ENCODE measurements around the gene LPIN1.
"Not testable (repeated sequence)": the region's sequence is repeated elsewhere in the genome, so short reads cannot be mapped to it uniquely, and the experiment has no call there.

Gene LPIN1

DNA sequence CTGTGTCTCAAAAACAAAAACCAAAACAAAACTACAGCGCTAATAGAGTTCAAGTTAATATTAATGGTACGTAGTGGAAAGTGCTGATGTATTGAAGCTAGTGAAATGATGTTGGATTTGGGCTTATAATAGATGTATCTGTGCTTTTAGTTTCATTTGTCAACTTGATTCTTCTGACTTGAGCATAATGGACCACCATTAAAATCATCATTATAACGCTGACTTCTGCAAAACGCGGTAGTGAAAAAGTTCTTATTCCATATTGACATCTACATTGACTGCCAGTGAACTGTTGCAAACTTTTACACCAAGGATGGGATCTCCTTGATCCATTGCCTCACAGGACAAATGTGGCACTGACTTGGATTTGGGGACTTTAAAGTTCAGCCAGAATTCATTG lies 85.0 kb downstream of the LPIN1 start:
- no peak for DNase-seq

DNA sequence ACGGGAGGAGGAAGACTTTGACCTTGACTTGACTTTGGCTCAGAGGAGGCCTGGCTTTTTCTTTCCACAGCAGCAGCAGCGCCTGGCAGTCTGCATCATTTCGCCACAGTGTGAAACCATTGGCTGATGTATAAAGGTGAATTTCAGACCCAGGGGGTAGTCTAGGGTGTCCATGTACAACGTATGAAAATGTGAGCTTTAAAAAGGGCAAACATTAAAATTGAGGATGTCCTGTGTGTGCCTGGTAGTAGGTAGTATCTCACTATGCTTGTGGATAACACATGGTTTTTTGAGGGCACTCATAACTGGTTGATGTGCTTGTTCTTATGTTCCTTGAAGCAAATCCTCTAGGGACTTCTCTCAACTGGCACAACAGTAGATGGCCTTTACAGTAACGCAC lies 86.1 kb downstream of the LPIN1 start:
- no peak for DNase-seq

DNA sequence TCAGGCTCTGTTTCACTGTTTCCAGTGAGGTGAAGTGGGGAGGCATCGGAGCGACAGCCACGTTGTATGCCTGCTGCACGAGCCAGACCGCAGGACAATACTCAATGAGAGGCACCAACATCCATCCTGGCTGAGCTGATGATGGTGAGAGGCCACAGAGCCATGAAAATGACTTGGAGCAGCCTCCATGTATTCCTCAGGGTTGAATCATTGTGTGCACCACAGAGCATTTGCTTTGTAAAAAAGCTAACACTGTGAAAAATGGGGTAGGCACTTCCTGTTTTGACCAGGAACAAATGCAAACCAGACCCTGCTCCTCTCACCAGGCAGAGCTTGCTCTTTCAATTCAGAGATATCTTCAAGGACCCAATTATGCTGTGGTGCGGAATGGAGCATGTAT lies 87.2 kb downstream of the LPIN1 start:
- no peak for DNase-seq

DNA sequence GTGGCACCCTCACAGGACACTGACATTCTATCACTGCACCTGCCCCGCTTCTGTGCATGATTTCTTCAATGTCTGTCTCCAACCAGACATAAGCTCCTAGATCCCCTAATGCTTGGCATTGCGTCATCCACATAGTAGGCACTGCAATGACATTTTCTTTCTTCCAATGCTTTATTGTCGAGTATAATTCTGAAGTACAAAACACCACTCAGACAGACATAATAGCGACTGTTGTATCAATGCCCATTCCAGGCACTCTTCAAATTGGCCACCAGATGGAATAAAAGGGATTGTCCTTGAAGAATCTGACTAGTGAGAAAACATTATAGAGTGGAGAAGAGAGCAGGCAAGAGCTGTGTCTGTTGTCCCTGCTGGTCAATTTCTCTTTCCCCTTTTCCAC lies 89.0 kb downstream of the LPIN1 start:
- DNase-seq = no peak

DNA sequence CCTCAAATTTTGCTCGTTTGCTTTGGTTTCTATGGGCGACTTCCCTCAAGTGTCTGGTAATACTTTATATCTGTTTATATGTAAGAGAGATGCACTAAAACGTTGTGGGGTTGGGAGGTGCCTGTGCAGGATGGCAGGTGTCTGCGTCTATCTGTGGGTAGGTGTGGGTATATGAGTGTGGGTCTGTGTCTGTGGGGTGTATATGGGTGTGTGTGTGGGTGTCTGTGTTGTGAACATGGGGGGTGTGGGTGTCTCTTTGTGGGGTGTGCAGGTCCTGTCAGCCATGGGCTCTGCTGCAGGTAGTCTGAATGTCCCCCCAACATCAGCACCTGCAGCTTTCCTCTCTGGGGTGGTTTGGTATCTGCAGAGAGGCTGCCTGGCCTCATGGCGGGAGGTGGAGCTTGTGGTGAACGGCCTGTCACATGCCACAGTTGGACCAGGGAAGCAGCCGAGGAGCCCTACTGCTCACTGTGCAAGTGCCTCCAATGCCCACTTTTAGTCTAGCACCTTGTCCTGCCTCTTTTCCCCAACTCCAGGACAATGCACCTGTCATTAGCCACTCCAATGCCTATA lies 90.3 kb downstream of the LPIN1 start:
- no peak for DNase-seq

DNA sequence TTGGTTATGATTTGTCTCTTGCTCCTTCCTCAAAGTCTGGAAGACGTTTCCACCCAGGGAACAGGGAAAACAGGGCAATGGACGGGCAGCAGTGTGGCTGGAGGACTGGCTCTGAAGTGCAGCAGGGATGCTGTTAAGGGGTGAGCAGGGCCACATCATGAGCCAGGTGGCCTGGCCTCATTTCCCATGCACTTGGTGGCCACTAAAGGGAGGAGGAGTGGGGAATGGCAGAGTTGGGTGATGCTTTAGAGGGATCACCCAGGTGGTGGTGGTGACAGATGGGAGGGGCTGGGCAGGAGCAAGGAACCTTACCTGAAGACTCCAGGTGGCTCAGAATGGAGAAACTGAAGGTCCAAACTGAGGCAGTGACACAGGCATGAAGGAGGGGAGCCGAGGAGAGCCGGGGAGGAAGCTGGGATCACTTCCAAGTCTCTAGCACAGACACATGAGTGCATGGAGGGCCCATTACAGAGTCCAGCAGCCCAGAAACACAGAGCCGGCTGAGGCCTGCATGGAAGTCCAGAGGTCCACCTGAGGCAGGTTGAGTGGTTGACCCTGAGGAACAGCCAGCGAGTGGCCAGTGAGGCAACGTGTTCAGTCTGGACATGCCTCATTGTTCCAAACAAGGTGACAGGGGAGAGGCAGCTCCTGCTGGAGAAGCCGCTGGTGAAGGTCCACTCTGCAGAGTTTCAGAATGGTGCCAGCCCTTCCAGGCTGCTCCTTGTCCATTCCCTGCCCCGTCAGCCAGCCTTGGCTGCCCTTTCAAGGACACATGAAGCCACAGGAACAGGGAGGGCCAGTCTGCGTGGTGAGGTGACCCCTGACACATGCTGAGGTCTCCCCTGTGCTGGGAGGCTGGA lies 91.7 kb downstream of the LPIN1 start:
- no peak for DNase-seq

DNA sequence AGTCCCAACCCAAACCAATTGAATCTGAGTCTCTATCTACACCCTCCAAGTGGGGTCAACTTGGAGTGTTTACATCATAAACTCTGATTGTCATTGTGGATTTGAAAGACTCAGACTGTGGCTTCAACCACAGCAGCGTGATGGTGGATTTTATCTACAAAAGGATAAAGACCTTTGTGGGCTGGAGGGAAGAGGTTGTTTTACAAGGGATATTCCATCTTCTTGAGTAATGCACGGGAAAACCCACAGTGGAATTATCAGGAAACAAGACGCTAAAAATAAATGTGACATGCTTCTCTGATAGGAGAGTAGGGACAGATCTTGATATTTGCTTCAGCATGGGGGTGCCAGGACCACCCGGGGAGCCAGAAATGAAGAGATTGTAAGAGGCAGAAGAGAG lies 93.5 kb downstream of the LPIN1 start:
- DNase-seq = no peak

DNA sequence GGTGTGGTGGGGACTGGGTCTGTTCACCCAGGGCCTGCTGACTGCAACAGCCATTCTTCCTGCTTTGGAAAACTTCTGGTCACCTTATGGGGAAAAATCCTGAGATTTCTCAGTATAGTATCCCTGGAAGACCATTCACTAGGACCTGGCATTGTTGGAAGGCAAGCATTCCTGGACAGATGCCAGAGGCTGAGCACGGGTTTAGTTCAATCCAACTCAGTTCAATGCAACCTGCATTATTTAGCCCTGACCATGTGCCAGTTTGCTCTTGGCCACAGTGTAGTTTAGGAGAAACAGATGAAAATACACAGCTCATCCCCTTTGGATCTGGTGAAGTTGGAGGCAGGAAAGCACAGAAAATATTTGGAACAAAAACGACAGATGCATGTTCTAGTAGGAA lies 95.9 kb downstream of the LPIN1 start:
- peak in 21 of 58 donors; percentile 5 to 64 (median 25) for DNase-seq

DNA sequence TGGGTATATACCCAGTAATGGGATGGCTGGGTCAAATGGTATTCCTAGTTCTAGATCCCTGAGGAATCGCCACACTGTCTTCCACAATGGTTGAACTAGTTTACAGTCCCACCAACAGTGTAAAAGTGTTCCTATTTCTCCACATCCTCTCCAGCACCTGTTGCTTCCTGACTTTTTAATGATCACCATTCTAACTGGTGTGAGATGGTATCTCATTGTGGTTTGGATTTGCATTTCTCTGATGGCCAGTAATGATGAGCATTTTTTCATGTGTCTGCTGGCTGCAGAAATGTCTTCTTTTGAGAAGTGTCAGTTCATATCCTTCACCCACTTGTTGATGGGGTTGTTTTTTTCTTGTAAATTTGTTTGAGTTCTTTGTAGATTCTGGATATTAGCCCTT lies 98.4 kb downstream of the LPIN1 start:
- not testable (repeated sequence) for DNase-seq

DNA sequence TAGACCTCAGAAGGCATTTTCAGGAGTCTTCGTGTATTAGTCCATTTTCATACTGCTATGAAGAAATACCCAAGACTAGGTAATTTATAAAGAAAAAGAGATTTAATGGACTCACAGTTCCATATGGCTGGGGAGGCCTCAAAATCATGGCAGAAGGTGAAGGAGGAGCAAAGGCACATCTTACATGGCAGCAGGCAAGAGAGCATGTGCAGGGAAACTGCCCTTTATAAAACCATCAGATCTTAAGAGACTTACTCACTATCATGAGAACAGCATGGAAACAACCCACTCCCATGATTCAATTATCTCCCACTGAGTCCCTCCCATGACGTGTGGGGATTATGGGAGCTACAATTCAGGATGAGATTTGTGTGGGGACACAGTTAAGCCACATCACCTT lies 101.5 kb downstream of the LPIN1 start:
- not testable (repeated sequence) for DNase-seq

DNA sequence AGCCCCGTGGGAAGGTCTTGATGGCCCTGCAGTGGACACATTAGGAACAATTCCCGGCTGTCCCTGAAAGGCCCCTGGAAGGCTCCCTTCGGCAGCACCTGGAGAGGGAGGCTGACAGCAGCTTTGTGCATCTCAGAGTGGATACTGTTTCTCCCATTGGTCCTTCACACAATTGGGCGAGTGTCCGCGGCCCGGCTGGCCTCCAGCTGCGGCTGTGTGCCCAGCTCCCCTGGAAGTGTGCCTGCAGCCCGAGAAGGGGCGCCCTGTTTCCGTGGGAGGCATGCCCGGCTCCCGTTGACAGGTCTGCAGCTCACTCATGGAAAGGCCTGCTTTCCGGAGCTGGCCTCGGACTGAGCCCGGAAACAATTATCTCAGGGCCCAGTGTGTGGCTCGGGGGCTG lies 103.7 kb downstream of the LPIN1 start:
- DNase-seq = peak in 56 of 58 donors; percentile 26 to 93 (median 78)

DNA sequence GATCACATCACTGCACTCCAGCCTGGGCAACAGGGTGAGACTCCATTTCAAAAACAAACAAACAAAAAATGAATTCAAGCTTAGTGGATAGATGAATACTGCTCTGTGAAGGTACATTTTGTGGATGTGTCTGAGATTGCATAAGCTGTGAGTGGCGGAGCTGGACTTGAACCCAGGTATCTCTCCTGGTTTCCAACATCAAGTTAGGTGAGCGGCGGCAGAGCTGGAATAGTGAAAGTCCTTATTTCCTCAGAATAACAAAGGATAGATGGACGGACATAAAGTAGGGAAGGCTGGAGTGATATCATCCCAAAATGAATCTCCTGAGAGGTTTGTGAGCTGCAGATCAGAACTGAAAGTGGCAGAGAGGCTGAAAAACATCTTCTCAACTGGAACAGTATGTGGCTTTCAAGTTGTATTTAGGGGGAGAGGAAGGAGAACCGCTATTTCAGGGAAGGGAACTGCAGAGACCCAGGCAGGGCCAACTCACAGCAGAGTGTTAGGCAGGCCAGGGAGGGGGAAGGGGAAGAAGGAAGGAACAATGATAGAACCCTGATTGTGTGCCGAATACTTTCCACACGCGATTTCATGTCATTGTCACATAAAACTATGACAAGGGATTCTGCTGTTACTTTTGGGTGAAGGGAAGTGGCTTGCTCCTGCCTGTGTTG lies 106.2 kb downstream of the LPIN1 start:
- DNase-seq = peak in 1 of 58 donors; percentile 4

DNA sequence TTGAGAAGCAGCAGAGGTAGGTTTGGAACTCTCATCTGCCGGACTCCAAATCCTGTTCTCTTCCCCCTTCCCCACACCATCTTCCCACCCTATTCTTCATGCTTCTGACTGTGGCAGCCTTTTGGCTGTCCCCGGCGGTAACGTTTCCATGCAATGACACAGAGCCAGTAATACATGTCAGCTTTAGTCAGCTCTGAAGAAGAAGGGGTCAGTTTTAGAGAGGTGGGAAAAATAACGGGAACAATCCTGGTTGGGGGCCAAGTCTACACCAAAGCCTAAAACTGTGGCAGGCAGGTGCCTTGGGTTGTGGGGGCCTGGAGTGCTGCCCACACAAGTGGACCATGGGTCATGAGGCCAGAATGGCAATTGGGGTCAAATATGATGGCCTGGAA lies 106.8 kb downstream of the LPIN1 start:
- DNase-seq = no peak

DNA sequence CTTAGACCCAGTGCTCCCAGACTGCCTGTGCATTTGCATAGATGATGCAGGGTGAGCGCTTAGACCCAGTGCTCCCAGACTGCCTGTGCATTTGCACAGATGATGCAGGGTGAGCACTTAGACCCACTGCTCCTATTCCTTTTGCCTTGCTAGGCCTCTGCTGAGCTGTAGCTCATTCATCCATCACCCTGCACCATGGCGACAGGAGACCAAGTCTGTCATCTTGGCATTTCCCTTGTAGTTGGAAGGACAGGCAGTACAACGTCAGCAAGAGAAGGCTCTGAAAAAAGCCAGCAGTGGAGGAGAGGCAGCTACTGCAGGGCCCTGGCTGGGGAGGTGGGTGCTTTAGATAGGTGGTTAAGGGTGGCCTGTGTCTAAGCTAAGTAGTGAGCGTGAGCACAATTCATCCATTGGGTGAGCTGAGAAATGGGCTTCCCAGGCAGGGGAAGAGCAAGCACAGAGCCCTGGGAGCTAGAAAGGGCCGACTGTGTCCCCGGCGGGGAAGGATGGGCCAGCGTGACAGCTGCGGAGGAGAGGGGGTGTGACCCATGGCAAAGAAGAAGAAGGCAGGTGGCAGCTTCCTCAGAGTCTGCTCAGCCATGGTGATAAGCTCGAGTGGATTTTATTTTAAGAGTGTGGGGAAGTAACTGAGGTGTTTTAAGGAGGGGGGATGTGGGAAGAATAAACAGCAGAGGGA lies 108.8 kb downstream of the LPIN1 start:
- no peak for DNase-seq

DNA sequence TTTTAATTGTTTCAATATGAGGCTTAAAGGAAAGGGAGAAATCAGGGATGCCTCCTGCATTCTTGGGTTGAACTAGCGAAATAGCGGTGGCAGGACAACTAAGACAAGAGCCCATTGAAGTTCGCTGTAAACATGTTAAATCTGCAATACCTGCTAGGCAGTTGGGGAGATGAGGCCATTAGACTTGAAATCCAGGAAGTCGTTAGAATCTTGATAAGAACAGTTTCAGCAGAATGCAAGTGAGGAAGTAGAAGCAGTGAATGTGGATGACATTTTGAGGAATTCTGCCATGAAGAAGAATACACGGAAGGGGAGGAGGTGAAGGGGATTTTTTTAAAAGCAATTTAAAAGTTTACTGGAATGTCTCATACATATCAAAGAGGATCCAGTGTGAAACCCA lies 109.7 kb downstream of the LPIN1 start:
- DNase-seq = no peak

DNA sequence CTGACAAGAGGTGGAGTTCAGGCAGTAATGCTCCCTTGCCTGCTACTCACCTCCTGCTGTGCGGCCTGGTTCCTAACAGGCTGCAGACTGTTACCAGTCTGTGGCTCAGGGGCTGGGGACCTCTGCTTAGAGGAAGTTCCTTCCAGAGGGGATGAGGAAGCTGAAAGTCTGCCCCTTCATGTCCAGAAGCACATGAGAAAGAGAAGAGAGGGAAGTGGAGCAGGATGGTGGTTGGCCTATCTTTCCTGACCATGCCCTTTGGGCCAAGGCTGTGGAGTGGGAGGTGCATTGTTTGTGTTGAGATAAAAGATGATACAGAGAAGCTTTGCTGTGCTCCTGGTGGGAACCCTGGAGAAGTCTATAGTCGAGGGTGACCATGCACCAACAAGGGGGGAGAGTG lies 112.5 kb downstream of the LPIN1 start:
- DNase-seq = no peak

DNA sequence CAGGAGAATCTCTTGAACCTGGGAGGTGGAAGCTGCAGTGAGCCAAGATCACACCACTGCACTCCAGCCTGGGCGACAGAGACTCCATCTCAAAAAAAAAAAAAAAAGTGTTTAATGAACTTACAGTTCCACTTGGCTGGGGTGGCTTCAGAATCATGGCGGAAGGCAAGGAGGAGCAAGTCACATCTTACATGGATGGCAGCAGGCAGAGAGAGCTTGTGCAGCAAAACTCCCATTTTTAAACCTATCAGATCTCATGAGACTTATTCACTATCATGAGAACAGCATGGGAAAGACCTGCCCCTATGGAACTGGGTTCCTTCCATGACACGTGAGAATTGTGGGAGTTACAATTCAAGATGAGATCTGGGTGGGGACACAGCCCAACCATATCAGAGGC lies 113.5 kb downstream of the LPIN1 start:
- not testable (repeated sequence) for DNase-seq

DNA sequence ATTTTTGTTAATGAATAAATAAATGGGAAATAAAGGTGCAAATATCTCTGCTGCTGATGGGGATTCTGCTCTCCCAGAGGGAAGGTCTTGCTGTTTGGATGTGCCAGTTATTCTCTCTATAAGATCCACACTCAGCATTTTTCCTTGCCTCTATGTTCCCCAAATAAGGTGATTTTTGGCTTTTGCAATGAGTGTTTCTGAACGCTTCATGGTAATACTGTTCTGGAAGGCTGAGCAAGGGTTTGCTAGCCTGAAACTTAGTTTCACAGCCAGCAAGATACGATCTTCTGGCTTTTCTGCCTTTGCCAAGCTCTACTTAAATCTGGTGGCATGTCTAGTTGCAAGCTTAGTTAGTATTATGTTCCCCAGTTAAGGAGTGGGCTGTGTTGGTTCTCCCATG lies 114.6 kb downstream of the LPIN1 start:
- no peak for DNase-seq

DNA sequence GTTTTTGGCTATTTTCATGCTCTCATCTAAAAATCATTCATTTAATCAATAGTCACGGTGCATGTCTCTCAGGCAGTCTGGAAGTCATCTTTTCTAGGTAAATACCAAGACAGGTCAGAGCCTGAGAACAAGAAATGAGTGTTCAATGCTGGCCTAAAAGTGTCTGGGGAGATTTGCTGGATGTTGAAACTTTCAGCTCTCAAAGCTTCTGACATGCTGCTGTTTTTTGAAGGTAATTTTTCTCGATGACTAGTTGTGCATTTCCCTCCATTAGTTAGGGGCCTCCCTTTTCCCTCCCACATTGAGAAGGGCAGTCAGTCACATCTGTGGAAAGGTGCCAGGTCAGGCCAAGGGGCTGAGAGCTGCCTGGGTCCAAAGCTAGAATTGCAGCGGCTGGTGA lies 115.6 kb downstream of the LPIN1 start:
- DNase-seq = no peak

DNA sequence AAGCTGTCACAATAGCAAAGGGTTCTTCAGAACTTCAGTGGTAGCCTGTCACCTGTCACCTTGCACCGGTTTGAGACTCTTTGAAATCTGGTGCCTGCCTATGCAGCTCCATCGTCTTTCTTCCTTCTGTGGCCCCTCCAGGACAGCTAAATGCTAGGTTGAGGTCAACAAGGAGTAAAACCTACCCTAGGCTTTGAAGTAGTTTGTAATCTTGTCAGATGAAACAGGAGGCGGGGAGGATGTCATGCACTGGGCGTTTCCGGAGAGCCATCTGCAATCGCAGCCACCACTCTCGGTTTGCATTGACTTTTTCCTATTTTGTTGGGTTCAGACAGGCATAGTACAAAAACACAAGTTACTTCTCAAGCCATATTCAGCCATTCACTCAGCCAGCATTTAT lies 116.7 kb downstream of the LPIN1 start:
- DNase-seq = no peak

DNA sequence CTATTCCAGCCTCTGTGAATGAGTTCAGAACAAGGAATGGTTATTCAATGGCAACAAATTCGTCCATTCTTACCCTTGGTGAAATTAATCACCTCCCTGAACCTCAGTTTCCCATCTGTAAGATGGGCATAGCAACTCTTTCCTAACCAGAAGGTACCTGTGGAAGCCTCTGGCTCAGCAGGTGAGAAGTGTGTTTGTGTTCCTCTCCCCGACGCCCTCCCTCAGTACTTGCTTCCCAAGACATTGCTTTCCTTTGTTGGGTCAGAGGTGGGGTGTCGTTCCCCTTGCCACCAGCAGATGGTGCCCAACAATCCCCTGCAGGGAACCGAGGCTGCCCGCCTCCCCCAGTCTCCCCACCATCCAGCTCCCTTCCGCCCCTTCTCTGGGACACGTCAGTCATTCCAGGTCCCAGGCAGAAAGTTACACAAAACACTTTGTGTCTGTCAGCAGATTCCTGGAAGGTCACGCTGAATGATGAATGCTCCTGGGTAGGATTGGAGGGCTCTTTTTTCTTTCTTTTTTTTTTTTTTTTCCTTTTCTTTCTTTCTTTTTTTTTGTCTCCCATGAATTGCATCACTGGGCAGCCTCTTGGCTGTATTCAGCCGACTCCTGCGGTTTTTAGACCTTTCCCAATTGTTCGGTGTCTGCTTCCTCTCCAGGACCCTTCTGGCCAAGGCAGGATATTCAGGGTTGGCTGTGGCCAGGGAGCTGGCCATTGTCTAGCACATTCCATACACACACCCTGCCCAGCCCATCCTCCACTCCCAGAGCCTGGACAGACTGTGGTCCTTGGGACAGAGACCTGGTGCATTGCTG lies 117.3 kb downstream of the LPIN1 start:
- DNase-seq = peak in 55 of 58 donors; percentile 10 to 87 (median 63)

Data from anterior cingulate cortex (tissue), 58 donors.